Natural killer cell (primary cell): ENCODE data around the gene SLC35F3. TPM values are rescaled to one million over a fixed set of nuclear protein-coding genes. Genes with fewer than 3 reads are reported as not detected.
A peak's percentile ranks its signal among the peaks of the same experiment; 100 is the strongest.

Experiments
- ATAC-seq, 3 donors: fragments of 150-1000 bp in 2 of 3; fragments of 200-7000 bp in 1 of 3; cut with Tn5 transposase; 1 replicate in 1 of 3; 2 replicates in 2 of 3; pipeline ENCODE4 v1.10.0; 2021; ENCODE audit warnings: mild to moderate bottlenecking in 2 of 3, moderate library complexity in 2 of 3
- DNase-seq, 2 donors: peaks; one replicate each; pipeline versions ENCODE4 v3.0.0 to v3.0.0-alpha.2; 2013 to 2021; ENCODE audit warnings: mixed read lengths in 1 of 2
- H3K27ac ChIP-seq: one replicate; pipeline ENCODE4 v1.5.1; 2013; ENCODE audit warnings: mild to moderate bottlenecking, low read length
- H3K27me3 ChIP-seq: one replicate; pipeline ENCODE4 v1.6.1; 2013; ENCODE audit warnings: low read length; ENCODE audit not compliant: control insufficient read depth, insufficient read depth
- H3K36me3 ChIP-seq: one replicate; pipeline ENCODE4 v1.6.1; 2013; ENCODE audit warnings: low read length; ENCODE audit not compliant: control insufficient read depth, insufficient read depth
- H3K4me1 ChIP-seq: one replicate; pipeline ENCODE4 v1.6.1; 2013; ENCODE audit warnings: low read length; ENCODE audit not compliant: control insufficient read depth, insufficient read depth
- H3K4me3 ChIP-seq: one replicate; pipeline ENCODE4 v1.5.1; 2013; ENCODE audit warnings: low read length
- H3K9me3 ChIP-seq: one replicate; pipeline ENCODE4 v1.6.1; 2013; ENCODE audit warnings: low read length; ENCODE audit not compliant: control insufficient read depth, insufficient read depth
- H3K27ac Mint-ChIP-seq, 2 donors: one replicate each; pipeline ENCODE4 v1.8.0; 2022; ENCODE audit warnings: mild to moderate bottlenecking in 2 of 2, mixed read lengths in 2 of 2, moderate library complexity in 1 of 2
- H3K27me3 Mint-ChIP-seq, 2 donors: one replicate each; pipeline ENCODE4 v1.8.0; 2022; ENCODE audit warnings: low read depth in 2 of 2, mixed read lengths in 2 of 2
- H3K36me3 Mint-ChIP-seq: one replicate; pipeline ENCODE4 v1.8.0; 2022; ENCODE audit warnings: mixed read lengths
- H3K4me1 Mint-ChIP-seq, 2 donors: one replicate each; pipeline ENCODE4 v1.8.0; 2022; ENCODE audit warnings: mixed read lengths in 2 of 2
- H3K4me3 Mint-ChIP-seq: one replicate; pipeline ENCODE4 v1.8.0; 2022; ENCODE audit warnings: mild to moderate bottlenecking, moderate library complexity, mixed read lengths
- H3K9me3 Mint-ChIP-seq, 2 donors: one replicate each; pipeline ENCODE4 v1.8.0; 2022; ENCODE audit warnings: mixed read lengths in 2 of 2
- WGBS: methylation state at CpG from one replicate; pipeline ENCODE4 v1.1.7; 2013; ENCODE audit warnings: missing lambda C conversion rate; ENCODE audit not compliant: insufficient coverage; 5-methylcytosine and 5-hydroxymethylcytosine counted together
- intact Hi-C: fragments of 100-400 bp; cut with micrococcal nuclease; formaldehyde crosslinking; loops from one replicate; pipeline ENCODE4 v1.14.2; 2022
- total RNA-seq, 4 donors: library from RNA; stranded (reverse); fragments of 120-200 nt in 1 of 4; gene quantifications; one replicate each; pipeline versions ENCODE4 v1.2.3 to v1.2.4, GENCODE V29; 2013 to 2022
- TF ChIP-seq, protein P1 (sequence below): fragments of 200-600 bp; IDR thresholded peaks from one replicate; pipeline ENCODE4 v1.8.0; 2022; ENCODE audit warnings: antibody characterized with exemption

The SLC35F3 gene
- total RNA-seq, 3 donors from 2014 or later (not counting 1 experiment from before 2014, with no cell fraction given): not detected

DNA sequence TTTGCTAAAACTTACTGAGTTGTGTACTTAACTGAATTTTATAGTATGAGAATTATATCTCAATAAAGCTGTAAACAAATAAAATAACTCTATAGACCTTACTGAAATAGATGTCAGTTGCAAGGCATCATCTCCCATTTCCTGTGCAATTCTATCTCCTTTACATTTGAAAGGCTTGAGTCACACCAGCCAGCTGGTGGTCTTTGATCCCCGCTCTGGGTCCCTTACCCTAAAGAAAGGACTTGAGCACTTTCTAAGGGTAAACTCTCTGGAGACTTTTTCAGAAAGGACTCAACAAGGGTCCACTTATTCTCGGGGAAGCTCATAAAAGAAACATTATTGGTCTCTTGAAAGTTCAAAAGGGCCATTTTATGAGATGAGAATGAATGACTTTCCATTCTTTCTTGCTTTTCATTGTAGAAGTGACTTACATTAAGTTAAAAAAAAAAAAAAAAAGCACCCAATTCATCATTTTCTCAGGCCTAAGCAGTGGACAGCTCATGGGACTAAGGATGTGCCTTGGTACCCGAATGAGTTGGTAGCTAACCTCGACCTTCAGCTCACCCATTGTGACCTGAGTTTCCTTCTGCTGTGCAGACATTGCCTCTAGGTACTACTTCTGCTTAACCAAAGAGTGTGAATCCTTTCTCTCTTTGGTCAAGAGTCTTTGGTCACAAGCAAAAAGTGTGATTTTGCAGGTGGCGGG, 321.8 kb downstream of the SLC35F3 start:
- Histone ChIP-seq H3K36me3 (no peaks in the 10 kb centered on the region), H3K9me3 (no peaks in the 10 kb centered on the region), H3K4me3 (no peak overlapping the region), H3K27me3 (peaks cover 14% of the 10 kb centered on the region), H3K27ac (no peak overlapping the region), H3K4me1 (peaks cover 12% of the 10 kb centered on the region)
- H3K27ac Mint-ChIP-seq: no peak overlapping the region
- no peak for DNase-seq
- no peaks in the 10 kb centered on the region for H3K36me3 Mint-ChIP-seq
- no peak overlapping the region for H3K4me3 Mint-ChIP-seq
- TF ChIP-seq, protein P1, sequence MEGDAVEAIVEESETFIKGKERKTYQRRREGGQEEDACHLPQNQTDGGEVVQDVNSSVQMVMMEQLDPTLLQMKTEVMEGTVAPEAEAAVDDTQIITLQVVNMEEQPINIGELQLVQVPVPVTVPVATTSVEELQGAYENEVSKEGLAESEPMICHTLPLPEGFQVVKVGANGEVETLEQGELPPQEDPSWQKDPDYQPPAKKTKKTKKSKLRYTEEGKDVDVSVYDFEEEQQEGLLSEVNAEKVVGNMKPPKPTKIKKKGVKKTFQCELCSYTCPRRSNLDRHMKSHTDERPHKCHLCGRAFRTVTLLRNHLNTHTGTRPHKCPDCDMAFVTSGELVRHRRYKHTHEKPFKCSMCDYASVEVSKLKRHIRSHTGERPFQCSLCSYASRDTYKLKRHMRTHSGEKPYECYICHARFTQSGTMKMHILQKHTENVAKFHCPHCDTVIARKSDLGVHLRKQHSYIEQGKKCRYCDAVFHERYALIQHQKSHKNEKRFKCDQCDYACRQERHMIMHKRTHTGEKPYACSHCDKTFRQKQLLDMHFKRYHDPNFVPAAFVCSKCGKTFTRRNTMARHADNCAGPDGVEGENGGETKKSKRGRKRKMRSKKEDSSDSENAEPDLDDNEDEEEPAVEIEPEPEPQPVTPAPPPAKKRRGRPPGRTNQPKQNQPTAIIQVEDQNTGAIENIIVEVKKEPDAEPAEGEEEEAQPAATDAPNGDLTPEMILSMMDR: no peak
- H3K4me1 Mint-ChIP-seq: peaks cover 15 to 17% of the 10 kb centered on the region in 2 donors
- peaks cover 0 to 4% of the 10 kb centered on the region in 2 donors for H3K9me3 Mint-ChIP-seq
- 82% methylated on average over 5 of the region's 5 CpGs for WGBS
- no peak for ATAC-seq
- H3K27me3 Mint-ChIP-seq: peaks cover 20 to 66% of the 10 kb centered on the region in 2 donors
- intact Hi-C loops: no loop called here

DNA sequence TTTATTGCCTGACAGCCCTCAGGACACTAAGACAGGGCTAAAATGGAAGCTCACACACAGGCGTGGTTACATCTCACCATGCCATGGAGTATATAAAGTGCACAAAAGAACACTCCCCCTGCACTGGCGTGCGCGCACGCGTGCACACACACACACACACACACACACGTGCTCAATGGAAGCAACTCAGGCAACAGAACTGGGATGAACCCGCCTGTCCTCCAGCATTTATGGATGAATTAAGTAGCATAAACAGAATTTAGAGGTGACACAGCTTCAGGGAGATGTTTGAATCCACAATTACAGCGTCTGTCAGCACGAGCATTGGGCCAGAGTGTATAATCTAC, 322.3 kb downstream of the SLC35F3 start:
- intact Hi-C loops: no loop called here

DNA sequence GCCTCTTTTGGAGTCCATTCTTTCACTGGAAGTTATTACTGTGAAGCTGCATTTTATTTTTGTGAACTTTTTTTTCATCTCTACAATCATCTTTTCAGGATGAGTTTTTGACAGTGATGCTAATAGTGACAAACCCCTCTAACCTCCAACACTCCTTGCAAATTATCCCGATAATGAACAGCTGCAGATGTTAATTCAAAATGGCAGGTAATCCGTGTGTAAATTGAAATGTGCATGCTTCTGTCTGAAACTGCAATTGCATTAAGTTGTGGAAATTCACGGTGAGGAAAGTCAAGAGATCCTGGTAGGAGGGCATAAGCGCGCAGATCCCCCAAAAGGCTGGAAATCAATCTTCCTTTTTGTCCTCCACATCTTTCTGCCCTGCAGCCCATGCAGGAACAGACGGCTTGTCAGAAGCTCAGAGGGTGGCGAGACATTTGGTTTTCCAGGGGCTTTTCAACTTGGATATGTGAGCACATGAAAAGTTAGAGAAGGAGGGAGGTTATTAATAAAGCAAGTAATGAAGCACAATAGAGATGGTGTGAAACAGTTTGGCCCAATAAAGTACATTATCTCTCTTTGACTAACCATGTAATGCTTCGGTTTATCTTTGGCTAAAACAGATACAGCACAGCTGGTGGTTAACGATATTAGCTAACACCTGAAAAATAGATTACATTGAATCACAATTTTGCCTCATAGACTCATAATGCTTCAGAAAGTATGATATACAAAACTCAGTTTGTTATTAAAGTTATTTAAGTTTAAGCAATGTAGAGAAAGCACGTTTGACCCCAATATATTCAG, 325.3 kb downstream of the SLC35F3 start:
- 81% methylated on average over 10 of the region's 10 CpGs for WGBS
- H3K27me3 Mint-ChIP-seq: peaks cover 13 to 67% of the 10 kb centered on the region in 2 donors
- ATAC-seq: no peak
- H3K4me3 ChIP-seq: no peak overlapping the region
- intact Hi-C loops: no loop called here
- peaks cover 27% of the 10 kb centered on the region for H3K27me3 ChIP-seq
- no peaks in the 10 kb centered on the region for H3K36me3 Mint-ChIP-seq
- no peaks in the 10 kb centered on the region for H3K36me3 ChIP-seq
- H3K9me3 ChIP-seq: no peaks in the 10 kb centered on the region
- peak overlapping the region; percentile 82 for H3K4me3 Mint-ChIP-seq
- TF ChIP-seq, protein P1: no peak
- no peak overlapping the region for H3K27ac ChIP-seq
- peaks cover 17 to 21% of the 10 kb centered on the region in 2 donors for H3K4me1 Mint-ChIP-seq
- H3K9me3 Mint-ChIP-seq: peaks cover 0 to 4% of the 10 kb centered on the region in 2 donors
- H3K27ac Mint-ChIP-seq: peak overlapping the region; percentile 31 to 62
- H3K4me1 ChIP-seq: peaks cover 20% of the 10 kb centered on the region
- DNase-seq: no peak

More for the DNA sequence above, 322.3 kb downstream of the SLC35F3 start:
- no peak overlapping the region for H3K4me3 Mint-ChIP-seq
- Histone ChIP-seq H3K9me3 (no peaks in the 10 kb centered on the region), H3K27ac (no peak overlapping the region), H3K27me3 (peaks cover 14% of the 10 kb centered on the region), H3K4me3 (no peak overlapping the region), H3K36me3 (no peaks in the 10 kb centered on the region), H3K4me1 (peaks cover 17% of the 10 kb centered on the region)
- WGBS: 93% methylated on average over 10 of the region's 10 CpGs
- TF ChIP-seq, protein P1: no peak
- peaks cover 17% of the 10 kb centered on the region in 2 donors for H3K4me1 Mint-ChIP-seq
- no peak overlapping the region for H3K27ac Mint-ChIP-seq
- peaks cover 0 to 4% of the 10 kb centered on the region in 2 donors for H3K9me3 Mint-ChIP-seq
- ATAC-seq (no peak), DNase-seq (no peak)
- peaks cover 20 to 66% of the 10 kb centered on the region in 2 donors for H3K27me3 Mint-ChIP-seq
- H3K36me3 Mint-ChIP-seq: no peaks in the 10 kb centered on the region
